GM12878 (cell line): ENCODE results near the gene DDX24. TPM values are rescaled to one million over a fixed set of nuclear protein-coding genes. Genes with fewer than 3 reads are reported as not detected.

Source experiments
- ATAC-seq: fragments of 200-7000 bp; cut with Tn5 transposase; 3 replicates; pipeline ENCODE4 v1.9.1; 2020; ENCODE audit warnings: mild to moderate bottlenecking, moderate library complexity
- BruUV-seq: library from RNA; stranded (reverse); fragments of 400-500 nt; replicated peaks from 2 replicates; lab custom pipeline; 2021; lab: Mats Ljungman, UMichigan
- CTCF ChIA-PET: fragments of 300-600 bp; sonication (Branson Sonifier 250); formaldehyde crosslinking; extraction: SDS; loops from one replicate; lab custom pipeline; 2021; ENCODE audit warnings: inconsistent platforms; lab: Yijun Ruan, JAX
- POLR2A ChIA-PET: fragments of 350-600 bp; formaldehyde crosslinking; extraction: SDS; loops from one replicate; lab custom pipeline; 2021; ENCODE audit warnings: inconsistent platforms; lab: Charles Lee
- RAD21 ChIA-PET: fragments of 300-600 bp; sonication (Branson Sonifier 250); formaldehyde crosslinking; loops from one replicate; lab custom pipeline; 2023; ENCODE audit warnings: antibody characterized with exemption; ENCODE audit not compliant: unreplicated experiment; lab: Charles Lee
- SMC1A ChIA-PET: fragments of 300-600 bp; sonication (Branson Sonifier 250); formaldehyde crosslinking; loops from one replicate; lab custom pipeline; 2023; ENCODE audit not compliant: unreplicated experiment, uncharacterized antibody; lab: Charles Lee
- DNase-seq: peaks from one replicate; pipeline ENCODE4 v3.0.0-alpha.2; 2011; ENCODE audit warnings: low read depth, low spot score
- FAIRE-seq: peaks from 3 replicates; lab custom pipeline; 2011; peaks lifted over from hg19 to GRCh38; lab: Jason Lieb, UNC
- H2AFZ ChIP-seq: 2 replicates; pipeline ENCODE4 v1.6.0; 2011; ENCODE audit warnings: low read depth, low read length, control low read depth; ENCODE audit not compliant: control insufficient read depth
- H3K27ac ChIP-seq: 2 replicates; pipeline ENCODE4 v1.5.1; 2011; ENCODE audit warnings: control low read depth; ENCODE audit not compliant: control insufficient read depth, insufficient read depth
- H3K27me3 ChIP-seq, 2 experiments: replicated peaks in 1 of 2; 2 replicates each; pipeline versions ENCODE4 v1.6.0 to v1.6.1; 2011; ENCODE audit warnings: low read length in 1 of 2; ENCODE audit not compliant: control insufficient read depth in 2 of 2, insufficient read depth in 2 of 2
- H3K36me3 ChIP-seq, 2 experiments: 2 replicates each; pipeline ENCODE4 v1.5.1; 2011; ENCODE audit warnings: low read length in 1 of 2; ENCODE audit not compliant: control insufficient read depth in 2 of 2, insufficient read depth in 2 of 2
- H3K4me1 ChIP-seq: 2 replicates; pipeline ENCODE4 v1.6.1; 2011; ENCODE audit warnings: mild to moderate bottlenecking, low read length, moderate library complexity, mixed read lengths; ENCODE audit not compliant: control insufficient read depth, insufficient read depth
- H3K4me2 ChIP-seq: 2 replicates; pipeline ENCODE4 v1.6.0; 2011; ENCODE audit warnings: control low read depth; ENCODE audit not compliant: control insufficient read depth, insufficient read depth
- H3K4me3 ChIP-seq: fragments of 200-600 bp; sonication (generic); 2 replicates; pipeline ENCODE4 v1.5.1; 2016
- H3K79me2 ChIP-seq: 2 replicates; pipeline ENCODE4 v1.6.0; 2011; ENCODE audit warnings: low read length; ENCODE audit not compliant: control insufficient read depth, insufficient read depth
- H3K9ac ChIP-seq: 2 replicates; pipeline ENCODE4 v1.8.0; 2011; ENCODE audit warnings: low read length, control low read depth, mixed read lengths; ENCODE audit not compliant: control insufficient read depth, insufficient read depth
- H3K9me3 ChIP-seq: replicated peaks from 3 replicates; pipeline ENCODE4 v1.5.1; 2011; ENCODE audit warnings: mild to moderate bottlenecking, low read length; ENCODE audit not compliant: control insufficient read depth, insufficient read depth
- H4K20me1 ChIP-seq: 2 replicates; pipeline ENCODE4 v1.6.0; 2011; ENCODE audit not compliant: control insufficient read depth, insufficient read depth
- BHLHE40 ChIP-seq, 2 experiments: fragments of 450-650 bp in 1 of 2; IDR thresholded peaks; 2 replicates each; pipeline ENCODE4 v1.6.1; 2011 to 2017; ENCODE audit warnings: low read depth in 2 of 2, borderline replicate concordance in 1 of 2, improper control_type of control experiment in 1 of 2, low read length in 1 of 2, mild to moderate bottlenecking in 1 of 2
- BRCA1 ChIP-seq: IDR thresholded peaks from 2 replicates; pipeline ENCODE4 v1.6.1; 2011; ENCODE audit warnings: low read depth, low read length, improper control_type of control experiment
- LARP7 ChIP-seq: fragments of 450-650 bp; IDR thresholded peaks from 2 replicates; pipeline ENCODE4 v1.6.1; 2017; ENCODE audit warnings: mild to moderate bottlenecking
- NFXL1 ChIP-seq: fragments of 450-650 bp; IDR thresholded peaks from 2 replicates; pipeline ENCODE4 v1.6.1; 2017; ENCODE audit warnings: antibody characterized with exemption, mild to moderate bottlenecking, borderline replicate concordance
- NFYB ChIP-seq: IDR thresholded peaks from 2 replicates; pipeline ENCODE4 v1.6.1; 2011; ENCODE audit warnings: low read depth, mild to moderate bottlenecking, low read length, improper control_type of control experiment, moderate library complexity; ENCODE audit not compliant: insufficient read depth
- NKRF ChIP-seq: fragments of 450-650 bp; conservative IDR thresholded peaks from 2 replicates; pipeline ENCODE4 v1.6.1; 2017; ENCODE audit warnings: mild to moderate bottlenecking, moderate library complexity
- RCOR1 ChIP-seq: conservative IDR thresholded peaks from 2 replicates; pipeline ENCODE4 v1.6.1; 2012; ENCODE audit warnings: low read depth, low read length, improper control_type of control experiment
- SIN3A ChIP-seq: IDR thresholded peaks from 2 replicates; pipeline ENCODE4 v1.6.1; 2012; ENCODE audit warnings: low read depth, low read length, improper control_type of control experiment
- ZSCAN29 ChIP-seq: fragments of 450-650 bp; IDR thresholded peaks from 2 replicates; pipeline ENCODE4 v1.6.1; 2017; ENCODE audit warnings: mild to moderate bottlenecking, moderate library complexity
- WGBS: methylation state at CpG from one replicate; pipeline ENCODE4 v1.1.6; 2016; ENCODE audit warnings: low lambda C conversion rate; ENCODE audit not compliant: insufficient replicate concordance, insufficient coverage; ENCODE audit errors: missing lambda C conversion rate; 5-methylcytosine and 5-hydroxymethylcytosine counted together
- in situ Hi-C: fragments of 300-500 bp; cut with MboI; formaldehyde crosslinking; loops from 9 replicates; pipeline ENCODE4 v1.14.3; 2018; ENCODE audit warnings: mixed read lengths
- intact Hi-C: fragments of 100-400 bp; cut with micrococcal nuclease; formaldehyde crosslinking; loops from one replicate; pipeline ENCODE4 v1.14.2; 2022; ENCODE audit not compliant: unreplicated experiment
- polyA plus RNA-seq, 11 experiments: library from polyadenylated mRNA; depleted of rRNA in 4 of 11; unstranded in 6 of 11; stranded (reverse) in 5 of 11; fragments of >200 nt; fragmentation: Nextera tagmentation in 4 of 11; fragmentation: Illumina TruSeq in 1 of 11; extraction: Ambion mirVana in 4 of 11; extraction: Trizol in 1 of 11; gene quantifications; 1 replicate in 1 of 11; 2 replicates in 10 of 11; pipeline versions ENCODE4 v1.2.1 to v1.2.3, GENCODE V29; 2011 to 2016; ENCODE audit warnings: inconsistent platforms in 2 of 11, missing spikeins in 2 of 11, low read depth in 1 of 11
- total RNA-seq, 4 experiments: library from RNA; depleted of rRNA in 3 of 4; stranded (reverse); fragments of >200 nt in 3 of 4; fragmentation: Illumina TruSeq in 1 of 4; extraction: Trizol in 1 of 4; gene quantifications; 2 replicates each; pipeline versions ENCODE4 v1.2.1 to v1.2.3, GENCODE V29; 2013 to 2021
- TF ChIP-seq, protein P1 (sequence below), 3 experiments: IDR thresholded peaks in 2 of 3; conservative IDR thresholded peaks in 1 of 3; 2 replicates each; pipeline ENCODE4 v1.5.1; 2011; ENCODE audit warnings: low read depth in 3 of 3, low read length in 3 of 3, mild to moderate bottlenecking in 3 of 3, control low read depth in 2 of 3, moderate library complexity in 2 of 3, inconsistent platforms in 1 of 3, mixed read lengths in 1 of 3; ENCODE audit not compliant: control insufficient read depth in 2 of 3, insufficient read depth in 1 of 3; ENCODE audit errors: extremely low read depth in 1 of 3
- TF ChIP-seq, protein P2 (sequence below): fragments of 450-650 bp; IDR thresholded peaks from 2 replicates; pipeline ENCODE4 v1.6.1; 2017; ENCODE audit warnings: mild to moderate bottlenecking, moderate library complexity

The DDX24 gene
- total and polyA plus RNA-seq, 10 of the 15 experiments (the other 5 are each of a cell fraction or from before 2014, with no cell fraction given): 137 to 266 (median 184) TPM

DNA sequence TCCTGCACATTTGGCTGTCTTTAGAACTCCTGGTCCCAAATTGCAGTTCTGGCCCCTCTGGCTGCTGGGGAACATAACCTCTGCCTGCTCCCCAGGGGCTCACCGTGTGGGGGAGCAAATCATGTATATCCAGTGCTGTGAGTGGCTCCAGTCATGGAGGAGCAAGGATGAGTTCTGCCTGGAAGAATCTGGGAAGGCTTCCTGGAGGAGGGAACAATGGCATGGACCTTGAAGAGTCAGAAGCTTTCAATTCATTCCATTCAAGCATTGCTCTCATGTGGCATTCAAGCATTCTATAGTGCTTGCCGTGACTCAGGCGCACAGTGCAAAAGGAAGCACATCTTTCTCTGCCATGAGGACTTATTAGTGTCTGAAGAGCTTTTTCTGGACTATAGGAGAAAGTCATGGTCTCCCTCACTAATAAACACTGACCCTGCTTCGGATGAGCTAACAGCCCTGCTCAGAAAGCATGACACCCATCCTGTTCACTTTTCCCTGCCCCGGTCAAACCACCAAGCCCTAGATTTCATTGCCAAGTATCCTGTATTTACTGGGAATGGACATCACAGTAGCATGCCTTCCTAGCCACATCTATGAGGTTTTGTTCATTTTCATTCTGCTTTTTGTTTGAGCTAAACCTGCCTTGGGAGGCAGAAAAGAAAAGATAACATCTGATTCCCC lies 33.0 kb upstream of the DDX24 start:
- H3K79me2 ChIP-seq: no peaks in the 10 kb centered on the region
- no peak for ATAC-seq
- H3K9me3 ChIP-seq: no peaks in the 10 kb centered on the region
- ChIA-PET CTCF (interaction anchor here (0.9 to 2.7 kb wide), 4 partner anchors 18 to 88 kb away, joined by 3 to 7 read pairs (median 5); no protein-coding TSS in a partner anchor), RAD21 (no interaction called here), POLR2A (interaction anchor here (0.6 kb wide), 1 partner anchor 1117 kb away, joined by 4 read pairs; no protein-coding TSS in a partner anchor), SMC1A (interaction anchor here (0.8 kb wide), 2 partner anchors 57 to 174 kb away, joined by 3 read pairs; no protein-coding TSS in a partner anchor)
- no peak overlapping the region for H3K4me2 ChIP-seq
- H3K27me3 ChIP-seq: peaks cover 2 to 5% of the 10 kb centered on the region in 2 experiments; a peak in 3 of 4 replicates
- 49% methylated on average over 5 of the region's 5 CpGs for WGBS
- intact Hi-C loops (no loop called here), in situ Hi-C loops (no loop called here)
- no peak overlapping the region for H3K27ac ChIP-seq
- H3K36me3 ChIP-seq: no peaks in the 10 kb centered on the region
- FAIRE-seq: no peak
- H3K4me1 ChIP-seq: no peaks in the 10 kb centered on the region
- H3K4me3 ChIP-seq: no peak overlapping the region
- no peak overlapping the region for H3K9ac ChIP-seq
- no peaks in the 10 kb centered on the region for H4K20me1 ChIP-seq
- no peak for DNase-seq
- no peak overlapping the region for H2AFZ ChIP-seq
- no TSS peak for BruUV-seq
- TF ChIP-seq BHLHE40 (IDR thresholded peaks at IDR 0.05; ENCODE audit: borderline replicate concordance in 1 of 2, low read depth in 2 of 2, low read length in 1 of 2): no peak
- no peak for TF ChIP-seq NFXL1
- TF ChIP-seq ZSCAN29: no peak
- no peak for TF ChIP-seq SIN3A
- TF ChIP-seq BRCA1: no peak
- no peak for TF ChIP-seq LARP7
- TF ChIP-seq NKRF: no peak
- TF ChIP-seq, protein P1, sequence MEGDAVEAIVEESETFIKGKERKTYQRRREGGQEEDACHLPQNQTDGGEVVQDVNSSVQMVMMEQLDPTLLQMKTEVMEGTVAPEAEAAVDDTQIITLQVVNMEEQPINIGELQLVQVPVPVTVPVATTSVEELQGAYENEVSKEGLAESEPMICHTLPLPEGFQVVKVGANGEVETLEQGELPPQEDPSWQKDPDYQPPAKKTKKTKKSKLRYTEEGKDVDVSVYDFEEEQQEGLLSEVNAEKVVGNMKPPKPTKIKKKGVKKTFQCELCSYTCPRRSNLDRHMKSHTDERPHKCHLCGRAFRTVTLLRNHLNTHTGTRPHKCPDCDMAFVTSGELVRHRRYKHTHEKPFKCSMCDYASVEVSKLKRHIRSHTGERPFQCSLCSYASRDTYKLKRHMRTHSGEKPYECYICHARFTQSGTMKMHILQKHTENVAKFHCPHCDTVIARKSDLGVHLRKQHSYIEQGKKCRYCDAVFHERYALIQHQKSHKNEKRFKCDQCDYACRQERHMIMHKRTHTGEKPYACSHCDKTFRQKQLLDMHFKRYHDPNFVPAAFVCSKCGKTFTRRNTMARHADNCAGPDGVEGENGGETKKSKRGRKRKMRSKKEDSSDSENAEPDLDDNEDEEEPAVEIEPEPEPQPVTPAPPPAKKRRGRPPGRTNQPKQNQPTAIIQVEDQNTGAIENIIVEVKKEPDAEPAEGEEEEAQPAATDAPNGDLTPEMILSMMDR (IDR thresholded peaks at IDR 0.05 in 2 of 3, conservative IDR thresholded peaks at IDR 0.05 in 1 of 3; ENCODE audit: control insufficient read depth in 2 of 3, extremely low read depth in 1 of 3, insufficient read depth in 1 of 3, low read depth in 3 of 3, low read length in 3 of 3): no peak
- TF ChIP-seq, protein P2, sequence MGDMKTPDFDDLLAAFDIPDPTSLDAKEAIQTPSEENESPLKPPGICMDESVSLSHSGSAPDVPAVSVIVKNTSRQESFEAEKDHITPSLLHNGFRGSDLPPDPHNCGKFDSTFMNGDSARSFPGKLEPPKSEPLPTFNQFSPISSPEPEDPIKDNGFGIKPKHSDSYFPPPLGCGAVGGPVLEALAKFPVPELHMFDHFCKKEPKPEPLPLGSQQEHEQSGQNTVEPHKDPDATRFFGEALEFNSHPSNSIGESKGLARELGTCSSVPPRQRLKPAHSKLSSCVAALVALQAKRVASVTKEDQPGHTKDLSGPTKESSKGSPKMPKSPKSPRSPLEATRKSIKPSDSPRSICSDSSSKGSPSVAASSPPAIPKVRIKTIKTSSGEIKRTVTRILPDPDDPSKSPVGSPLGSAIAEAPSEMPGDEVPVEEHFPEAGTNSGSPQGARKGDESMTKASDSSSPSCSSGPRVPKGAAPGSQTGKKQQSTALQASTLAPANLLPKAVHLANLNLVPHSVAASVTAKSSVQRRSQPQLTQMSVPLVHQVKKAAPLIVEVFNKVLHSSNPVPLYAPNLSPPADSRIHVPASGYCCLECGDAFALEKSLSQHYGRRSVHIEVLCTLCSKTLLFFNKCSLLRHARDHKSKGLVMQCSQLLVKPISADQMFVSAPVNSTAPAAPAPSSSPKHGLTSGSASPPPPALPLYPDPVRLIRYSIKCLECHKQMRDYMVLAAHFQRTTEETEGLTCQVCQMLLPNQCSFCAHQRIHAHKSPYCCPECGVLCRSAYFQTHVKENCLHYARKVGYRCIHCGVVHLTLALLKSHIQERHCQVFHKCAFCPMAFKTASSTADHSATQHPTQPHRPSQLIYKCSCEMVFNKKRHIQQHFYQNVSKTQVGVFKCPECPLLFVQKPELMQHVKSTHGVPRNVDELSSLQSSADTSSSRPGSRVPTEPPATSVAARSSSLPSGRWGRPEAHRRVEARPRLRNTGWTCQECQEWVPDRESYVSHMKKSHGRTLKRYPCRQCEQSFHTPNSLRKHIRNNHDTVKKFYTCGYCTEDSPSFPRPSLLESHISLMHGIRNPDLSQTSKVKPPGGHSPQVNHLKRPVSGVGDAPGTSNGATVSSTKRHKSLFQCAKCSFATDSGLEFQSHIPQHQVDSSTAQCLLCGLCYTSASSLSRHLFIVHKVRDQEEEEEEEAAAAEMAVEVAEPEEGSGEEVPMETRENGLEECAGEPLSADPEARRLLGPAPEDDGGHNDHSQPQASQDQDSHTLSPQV: no peak
- no peak for TF ChIP-seq NFYB
- no peak for TF ChIP-seq RCOR1
